Smooth muscle cell of the brain vasculature (primary cell): Measurements from ENCODE around the gene RGS14.
A peak's percentile ranks its signal among the peaks of the same experiment; 100 is the strongest.
"Not testable (repeated sequence)": the region's sequence is repeated elsewhere in the genome, so short reads cannot be mapped to it uniquely, and the experiment has no call there.

Experiments used
- DNase-seq: peaks from one replicate; pipeline ENCODE4 v3.0.0-alpha.2; 2012; ENCODE audit warnings: low read depth, low spot score

Gene RGS14

DNA sequence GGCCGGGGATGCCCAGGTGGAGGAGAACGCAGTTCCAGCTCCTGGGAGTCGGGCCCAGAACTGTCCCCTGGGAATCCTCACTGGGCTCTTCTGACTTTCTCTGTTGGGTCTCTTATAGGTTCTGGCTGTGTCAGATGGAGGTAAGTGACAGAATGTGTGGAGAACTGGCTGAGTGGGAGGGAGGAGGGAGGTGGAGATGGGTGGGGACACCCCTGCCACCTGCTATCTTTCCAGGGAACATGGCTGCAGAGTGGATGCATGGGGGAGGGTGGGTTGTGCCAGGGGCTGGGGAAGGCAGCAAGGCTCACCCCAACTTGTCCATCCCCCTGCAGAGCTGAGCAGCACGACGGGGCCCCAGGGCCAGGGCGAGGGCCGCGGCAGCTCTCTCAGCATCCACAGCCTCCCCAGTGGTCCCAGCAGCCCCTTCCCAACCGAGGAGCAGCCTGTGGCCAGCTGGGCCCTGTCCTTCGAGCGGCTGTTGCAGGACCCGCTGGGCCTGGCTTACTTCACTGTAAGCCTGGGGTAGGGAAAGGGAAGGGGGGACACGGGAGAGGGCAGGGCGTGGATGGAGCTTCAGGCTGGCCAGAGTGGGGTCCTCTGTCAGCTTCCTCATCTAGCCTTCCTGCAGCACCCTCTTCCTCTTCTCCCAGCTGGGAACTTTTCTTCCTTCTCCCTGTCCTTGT, 8.3 kb downstream of the RGS14 start:
- no peak for DNase-seq

DNA sequence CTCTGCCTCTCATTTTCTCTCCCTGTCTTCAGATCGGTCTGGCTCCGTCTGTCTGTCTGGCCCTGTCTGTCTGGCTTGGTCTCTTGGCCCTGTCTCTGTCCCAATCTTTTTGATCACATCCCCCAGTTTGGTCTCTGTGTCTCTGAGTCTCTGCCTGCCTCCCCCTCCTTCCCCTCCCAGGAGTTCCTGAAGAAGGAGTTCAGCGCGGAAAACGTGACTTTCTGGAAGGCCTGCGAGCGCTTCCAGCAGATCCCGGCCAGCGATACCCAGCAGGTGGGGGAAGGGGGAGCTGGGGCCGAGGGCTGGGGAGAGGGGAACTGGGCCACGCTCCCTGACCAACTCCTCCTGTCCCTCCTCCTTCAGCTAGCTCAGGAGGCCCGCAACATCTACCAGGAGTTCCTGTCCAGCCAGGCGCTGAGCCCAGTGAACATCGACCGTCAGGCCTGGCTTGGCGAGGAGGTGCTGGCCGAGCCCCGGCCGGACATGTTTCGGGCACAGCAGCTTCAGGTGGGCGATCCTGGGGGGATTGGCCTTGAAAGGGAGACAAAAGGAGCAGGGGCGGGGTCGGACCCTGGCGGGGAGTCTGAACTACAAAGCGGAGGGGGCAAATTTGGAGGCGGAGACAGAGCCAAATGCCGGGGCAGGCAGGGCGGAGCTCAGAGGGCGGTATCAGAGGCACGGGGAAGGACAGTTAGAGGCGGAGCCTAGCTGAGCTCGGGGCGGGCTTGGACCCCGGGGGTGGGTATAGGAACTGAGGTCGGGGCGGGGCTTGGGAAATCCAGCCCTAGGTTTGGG, 9.0 kb downstream of the RGS14 start:
- DNase-seq, result peak; percentile 63

DNA sequence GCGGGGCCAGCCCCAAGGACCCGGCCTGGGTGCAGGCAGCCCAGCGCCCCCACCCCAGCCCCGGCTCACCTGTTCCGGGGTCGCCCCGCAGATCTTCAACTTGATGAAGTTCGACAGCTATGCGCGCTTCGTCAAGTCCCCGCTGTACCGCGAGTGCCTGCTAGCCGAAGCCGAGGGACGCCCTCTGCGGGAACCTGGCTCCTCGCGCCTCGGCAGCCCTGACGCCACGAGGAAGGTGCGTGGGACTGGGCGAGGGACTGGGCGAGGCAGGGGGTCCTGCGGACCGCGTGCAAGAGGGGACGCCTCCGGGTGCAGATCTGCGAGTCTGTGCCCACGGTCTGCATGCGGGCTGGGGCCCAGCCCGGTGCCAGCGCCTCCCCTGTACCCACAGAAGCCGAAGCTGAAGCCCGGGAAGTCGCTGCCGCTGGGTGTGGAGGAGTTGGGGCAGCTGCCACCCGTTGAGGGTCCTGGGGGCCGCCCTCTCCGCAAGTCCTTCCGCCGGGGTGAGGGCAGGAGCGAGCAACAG, 9.7 kb downstream of the RGS14 start:
- DNase-seq, result no peak

DNA sequence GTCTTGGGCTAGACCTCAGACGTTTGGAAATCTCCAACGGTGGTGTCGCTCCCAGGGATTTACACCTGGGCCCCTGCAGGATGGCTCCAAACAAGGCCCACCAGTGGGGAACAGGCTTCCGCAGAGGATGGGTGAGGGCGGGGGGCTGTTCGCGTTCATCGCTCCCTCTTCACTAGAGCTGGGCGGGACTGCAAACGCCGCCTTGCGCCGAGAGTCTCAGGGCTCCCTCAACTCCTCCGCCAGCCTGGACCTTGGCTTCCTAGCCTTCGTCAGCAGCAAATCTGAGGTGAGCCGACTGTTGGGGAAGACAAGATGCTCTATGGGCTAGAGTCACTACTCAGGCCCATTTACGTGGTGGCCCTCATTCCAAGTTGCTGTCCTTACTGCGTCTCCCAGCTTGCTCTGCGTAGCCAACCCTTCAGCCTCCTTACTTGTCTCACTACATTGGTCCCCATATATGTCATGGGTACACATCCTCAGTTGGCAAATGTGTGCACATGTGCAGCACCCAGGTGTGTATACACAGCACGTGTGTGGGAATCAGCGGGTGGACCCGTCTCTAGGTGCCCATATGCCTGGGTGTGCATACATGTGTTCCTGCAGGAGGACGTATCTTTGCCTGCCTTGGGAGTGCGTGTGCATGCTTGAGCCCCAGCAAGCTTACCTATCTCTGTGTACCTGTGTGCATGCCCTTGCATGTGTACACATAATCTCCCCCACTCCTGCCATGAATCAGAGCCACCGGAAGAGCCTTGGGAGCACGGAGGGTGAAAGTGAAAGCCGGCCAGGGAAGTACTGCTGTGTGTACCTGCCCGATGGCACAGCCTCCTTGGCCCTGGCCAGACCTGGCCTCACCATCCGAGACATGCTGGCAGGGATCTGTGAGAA, 10.5 kb downstream of the RGS14 start:
- DNase-seq, result no peak

DNA sequence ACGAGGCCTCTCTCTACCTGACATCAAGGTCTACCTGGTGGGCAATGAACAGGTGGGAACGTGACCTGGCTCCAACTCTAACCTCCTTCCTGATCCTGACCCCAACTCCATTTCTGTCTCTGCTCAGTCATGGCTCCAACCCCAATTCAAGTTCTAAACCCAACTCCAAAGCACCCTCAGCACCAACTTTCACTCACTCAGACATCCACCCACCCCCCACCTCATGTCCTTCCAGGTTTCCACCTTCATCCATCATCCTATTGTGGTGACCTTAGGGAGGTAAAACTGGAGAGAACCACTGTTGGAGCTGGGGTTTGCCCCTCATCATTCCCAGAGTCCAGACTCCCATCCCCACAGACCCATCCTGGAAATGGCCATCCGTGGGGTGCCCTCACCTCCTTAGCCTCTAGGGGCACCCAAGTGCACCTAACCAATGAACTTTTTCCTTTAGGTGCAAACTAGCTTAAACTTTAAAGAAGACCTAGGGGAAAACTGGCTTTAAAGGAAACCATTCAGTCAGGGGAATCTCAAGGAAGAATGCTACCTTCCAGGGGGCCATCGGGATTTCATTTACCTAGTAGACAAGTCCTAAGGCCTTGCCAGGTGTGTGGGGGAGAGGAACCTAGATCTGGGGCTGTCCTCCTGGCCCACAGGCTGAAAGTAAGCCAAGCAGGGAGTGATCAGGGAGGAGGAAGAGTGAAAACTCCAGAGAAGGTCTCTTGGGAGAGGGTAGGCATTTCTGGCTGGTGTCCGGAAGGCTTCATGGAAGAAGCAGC, 11.3 kb downstream of the RGS14 start:
- DNase-seq, result no peak

DNA sequence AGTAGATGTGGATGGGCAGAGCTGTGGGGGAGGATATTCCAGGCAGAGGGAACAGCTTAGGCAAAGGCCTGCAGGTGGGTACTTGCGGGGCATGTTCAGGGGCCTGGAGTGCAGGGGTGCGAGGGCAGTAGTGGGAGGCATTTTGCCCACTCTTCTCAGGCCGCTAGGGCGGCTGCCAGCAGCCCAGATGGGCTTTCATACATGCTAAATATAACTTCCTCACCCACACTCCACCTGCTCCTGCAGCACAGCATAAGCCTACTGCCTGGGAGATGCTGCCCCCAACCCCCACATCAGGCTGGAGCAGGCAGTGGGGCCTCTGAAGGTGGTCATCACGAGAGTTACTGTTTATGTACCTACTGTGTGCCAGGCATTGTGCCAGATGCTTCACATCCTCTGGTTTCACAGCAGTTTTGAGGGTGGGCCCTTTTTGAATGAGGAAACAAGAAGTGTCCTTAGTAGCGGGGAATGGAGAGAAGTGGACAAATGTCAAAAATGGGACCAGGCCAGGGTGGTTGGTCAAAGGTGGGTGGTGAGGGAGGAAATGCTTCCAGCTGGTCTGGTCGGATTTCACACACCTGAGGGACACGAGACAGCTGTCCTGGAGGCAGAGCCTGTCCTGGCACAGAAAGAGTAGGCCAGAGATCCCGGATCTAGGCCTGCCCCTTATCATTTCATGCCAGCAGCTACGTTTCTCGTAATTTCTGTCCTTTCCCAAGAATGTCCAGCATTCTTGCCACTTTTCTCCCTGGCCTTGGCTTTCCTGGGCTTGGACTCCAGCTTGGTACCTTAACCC, 12.1 kb downstream of the RGS14 start:
- no peak for DNase-seq

DNA sequence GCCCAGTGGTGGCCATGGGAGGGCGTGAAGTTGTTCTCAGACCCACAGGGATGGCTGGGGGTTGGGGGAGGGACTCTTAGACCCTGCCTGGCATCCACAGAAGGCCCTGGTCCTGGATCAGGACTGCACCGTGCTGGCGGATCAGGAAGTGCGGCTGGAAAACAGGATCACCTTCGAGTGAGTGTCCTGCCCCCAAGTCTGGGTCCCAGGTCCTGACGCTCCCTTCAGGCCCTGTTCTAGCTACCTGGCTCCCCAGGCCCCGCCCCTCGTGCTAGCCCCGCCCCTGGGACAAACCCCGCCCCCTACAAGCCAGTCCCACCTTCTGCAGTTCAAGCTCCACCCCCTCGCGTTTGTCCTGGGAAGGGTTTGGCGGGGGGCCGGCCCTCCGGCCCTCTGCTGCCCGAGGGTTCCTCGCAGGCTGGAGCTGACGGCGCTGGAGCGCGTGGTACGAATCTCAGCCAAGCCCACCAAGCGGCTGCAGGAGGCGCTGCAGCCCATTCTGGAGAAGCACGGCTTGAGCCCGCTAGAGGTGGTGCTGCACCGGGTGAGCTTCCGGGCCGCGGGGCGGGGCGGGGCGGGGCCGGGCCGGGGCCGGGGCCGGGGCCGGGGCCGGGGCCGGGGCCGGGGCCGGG, 12.9 kb downstream of the RGS14 start:
- DNase-seq, result peak; percentile 69

DNA sequence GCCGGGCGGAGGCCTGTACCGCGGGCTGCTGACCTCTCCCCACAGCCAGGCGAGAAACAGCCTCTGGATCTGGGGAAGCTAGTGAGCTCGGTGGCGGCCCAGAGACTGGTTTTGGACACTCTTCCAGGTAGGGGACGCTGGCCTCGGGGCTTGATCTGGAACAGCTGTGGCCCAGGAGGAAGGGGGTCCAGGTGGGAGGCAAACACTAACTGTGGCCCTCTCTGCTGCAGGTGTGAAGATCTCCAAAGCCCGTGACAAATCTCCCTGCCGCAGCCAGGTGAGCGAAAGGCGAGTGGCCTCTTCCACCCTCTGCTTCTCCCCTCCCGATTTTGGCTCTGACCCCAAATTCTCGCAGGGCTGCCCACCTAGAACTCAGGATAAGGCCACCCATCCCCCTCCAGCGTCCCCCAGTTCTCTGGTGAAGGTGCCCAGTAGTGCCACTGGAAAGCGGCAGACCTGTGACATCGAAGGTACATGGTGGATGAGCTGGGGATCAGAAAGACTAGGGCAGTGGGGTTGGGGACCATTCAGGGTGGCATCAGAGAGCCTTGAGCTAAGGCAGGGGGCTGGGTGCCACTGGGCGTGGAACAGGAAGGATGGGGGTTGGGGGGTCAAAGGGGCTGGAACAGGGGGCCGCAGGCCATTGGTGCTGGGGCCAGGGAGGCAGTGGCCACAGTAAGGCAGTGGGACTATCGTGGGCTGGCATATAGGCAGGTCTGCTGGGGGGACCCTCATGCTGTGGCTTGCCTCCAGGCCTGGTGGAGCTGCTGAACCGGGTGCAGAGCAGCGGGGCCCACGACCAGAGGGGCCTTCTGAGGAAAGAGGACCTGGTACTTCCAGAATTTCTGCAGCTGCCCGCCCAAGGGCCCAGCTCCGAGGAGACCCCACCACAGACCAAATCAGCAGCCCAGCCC, 13.7 kb downstream of the RGS14 start:
- no peak for DNase-seq

DNA sequence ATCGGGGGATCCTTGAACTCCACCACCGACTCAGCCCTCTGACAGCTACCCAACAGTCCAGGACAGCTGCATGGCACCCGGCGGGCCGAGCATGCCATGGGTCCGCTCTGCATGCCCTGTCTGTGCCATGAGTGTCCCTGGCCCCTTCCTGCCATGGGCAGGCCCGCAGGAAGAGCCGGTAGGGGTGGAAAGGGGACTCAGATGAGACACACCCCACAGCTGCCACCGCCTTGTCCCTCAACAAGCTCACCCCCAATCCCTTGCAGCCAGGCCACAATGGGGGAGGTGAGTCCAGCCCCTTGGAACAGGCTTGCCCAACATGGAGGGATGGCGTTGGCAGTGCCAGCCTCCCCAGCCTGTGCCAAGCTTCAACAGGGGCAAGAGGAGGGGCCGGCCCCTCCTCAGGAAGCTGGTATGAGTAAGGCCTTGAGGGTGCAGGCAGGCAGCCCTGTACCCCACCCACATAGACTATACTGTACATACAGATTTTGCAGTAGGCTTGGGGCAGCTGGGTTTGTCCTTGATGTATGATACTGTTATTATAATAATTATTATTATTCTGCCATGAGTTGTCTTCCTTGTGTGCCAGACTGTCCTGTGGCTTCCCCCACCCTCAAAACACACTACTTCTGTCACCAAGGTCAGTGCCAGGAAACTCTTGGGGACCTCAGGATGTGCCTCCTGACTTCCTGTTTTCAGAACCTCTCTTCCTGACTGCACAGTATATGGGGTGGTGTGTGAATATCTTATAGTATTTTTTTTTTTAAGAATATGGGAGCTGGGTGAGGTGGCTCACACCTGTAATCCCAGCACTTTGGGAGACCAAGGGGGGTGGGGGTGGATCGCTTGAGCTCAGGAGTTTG, 14.5 kb downstream of the RGS14 start:
- no peak for DNase-seq

DNA sequence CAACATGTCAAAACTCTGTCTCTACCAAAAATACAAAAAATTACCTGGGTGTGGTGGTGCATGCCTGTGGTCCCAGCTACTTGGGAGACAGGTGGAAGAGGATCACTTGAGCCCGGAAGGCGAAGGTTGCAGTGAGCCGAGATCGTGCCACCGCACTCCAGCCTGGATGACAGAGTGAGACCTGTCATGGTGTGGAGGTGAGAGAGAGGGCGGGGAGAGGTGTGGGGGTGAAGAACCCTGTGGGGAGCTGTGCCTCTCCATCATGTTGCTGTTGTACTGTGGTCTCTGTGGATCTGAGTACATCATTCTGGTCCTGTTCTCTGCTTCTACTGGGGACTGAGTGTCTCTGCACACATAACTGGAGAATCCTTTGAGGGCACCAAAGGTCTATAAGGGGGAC, 15.2 kb downstream of the RGS14 start:
- DNase-seq, result no peak

DNA sequence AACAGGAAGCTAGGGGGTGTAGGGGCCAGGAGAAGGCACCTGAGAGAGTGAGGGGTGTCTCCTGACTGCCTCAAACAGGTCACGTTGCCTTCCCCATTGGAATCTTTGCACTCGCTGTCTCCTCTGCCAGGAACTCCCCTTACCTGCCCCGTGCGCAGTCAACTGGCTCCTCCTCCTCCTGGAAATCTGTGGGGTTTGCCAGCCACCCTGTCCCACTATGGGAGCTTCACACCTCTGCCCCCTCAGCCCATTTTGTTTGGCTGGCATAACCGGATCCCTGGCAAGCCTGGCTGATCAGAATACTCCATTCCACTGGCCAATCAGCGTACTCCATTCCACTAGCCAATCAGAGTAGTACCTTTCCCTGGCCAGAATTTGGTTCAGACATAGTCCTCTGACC, 16.1 kb downstream of the RGS14 start:
- no peak for DNase-seq

DNA sequence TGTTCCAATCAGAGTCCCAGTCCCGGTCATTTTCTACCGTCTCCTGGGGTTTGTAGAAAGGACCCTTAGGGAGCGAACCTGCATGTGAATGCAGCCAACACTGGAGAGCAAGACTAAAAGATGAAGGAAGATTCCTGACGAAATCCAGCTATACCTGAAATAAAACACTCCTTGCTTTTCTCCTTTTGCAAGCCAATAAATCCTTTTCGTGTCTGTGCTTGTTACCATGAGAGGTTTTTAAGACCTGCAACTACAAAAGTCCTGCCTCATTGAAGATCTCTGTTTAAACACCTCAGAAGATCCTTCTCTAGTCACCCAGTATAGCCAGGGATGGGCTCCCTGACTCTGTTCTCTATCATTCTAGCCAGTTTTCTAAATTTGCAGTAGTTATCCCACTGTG, 16.5 kb downstream of the RGS14 start:
- no peak for DNase-seq

DNA sequence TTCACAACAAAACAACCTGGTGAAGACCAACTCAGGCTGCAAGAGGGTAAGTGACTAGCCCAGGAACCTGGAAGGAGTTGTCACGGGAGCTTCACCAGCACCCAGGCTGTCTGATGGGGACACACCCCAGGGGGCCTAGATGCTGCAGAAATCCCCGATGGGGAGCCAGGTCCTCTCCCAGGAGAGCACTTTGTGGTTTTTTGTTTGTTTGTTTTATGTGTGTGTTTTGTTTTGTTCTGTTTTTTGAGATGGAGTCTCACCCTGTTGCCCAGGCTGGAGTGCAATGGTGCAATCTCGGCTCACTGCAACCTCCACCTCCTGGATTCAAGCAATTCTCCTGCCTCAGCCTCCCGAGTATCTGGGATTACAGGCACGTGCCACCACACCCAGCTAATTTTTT, 17.8 kb downstream of the RGS14 start:
- DNase-seq, result not testable (repeated sequence)

DNA sequence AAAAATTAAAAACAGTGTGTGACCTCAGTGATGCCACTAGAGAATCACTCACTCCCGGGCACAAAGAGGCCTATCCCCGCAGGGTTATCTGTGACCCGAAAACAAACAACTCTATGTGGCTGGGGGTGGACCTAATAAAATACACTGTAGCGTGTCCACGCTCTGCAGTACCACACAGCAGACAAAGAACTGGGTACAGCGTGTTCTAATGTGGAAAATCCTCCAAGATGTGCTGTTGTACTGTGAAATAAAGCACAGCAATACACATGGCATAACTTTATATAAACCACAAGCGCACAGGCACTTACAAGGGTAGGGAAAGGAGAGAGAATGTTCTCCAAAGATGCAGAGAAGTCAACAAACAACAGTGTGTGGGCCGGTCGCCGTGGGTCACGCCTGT, 18.4 kb downstream of the RGS14 start:
- DNase-seq, result no peak

DNA sequence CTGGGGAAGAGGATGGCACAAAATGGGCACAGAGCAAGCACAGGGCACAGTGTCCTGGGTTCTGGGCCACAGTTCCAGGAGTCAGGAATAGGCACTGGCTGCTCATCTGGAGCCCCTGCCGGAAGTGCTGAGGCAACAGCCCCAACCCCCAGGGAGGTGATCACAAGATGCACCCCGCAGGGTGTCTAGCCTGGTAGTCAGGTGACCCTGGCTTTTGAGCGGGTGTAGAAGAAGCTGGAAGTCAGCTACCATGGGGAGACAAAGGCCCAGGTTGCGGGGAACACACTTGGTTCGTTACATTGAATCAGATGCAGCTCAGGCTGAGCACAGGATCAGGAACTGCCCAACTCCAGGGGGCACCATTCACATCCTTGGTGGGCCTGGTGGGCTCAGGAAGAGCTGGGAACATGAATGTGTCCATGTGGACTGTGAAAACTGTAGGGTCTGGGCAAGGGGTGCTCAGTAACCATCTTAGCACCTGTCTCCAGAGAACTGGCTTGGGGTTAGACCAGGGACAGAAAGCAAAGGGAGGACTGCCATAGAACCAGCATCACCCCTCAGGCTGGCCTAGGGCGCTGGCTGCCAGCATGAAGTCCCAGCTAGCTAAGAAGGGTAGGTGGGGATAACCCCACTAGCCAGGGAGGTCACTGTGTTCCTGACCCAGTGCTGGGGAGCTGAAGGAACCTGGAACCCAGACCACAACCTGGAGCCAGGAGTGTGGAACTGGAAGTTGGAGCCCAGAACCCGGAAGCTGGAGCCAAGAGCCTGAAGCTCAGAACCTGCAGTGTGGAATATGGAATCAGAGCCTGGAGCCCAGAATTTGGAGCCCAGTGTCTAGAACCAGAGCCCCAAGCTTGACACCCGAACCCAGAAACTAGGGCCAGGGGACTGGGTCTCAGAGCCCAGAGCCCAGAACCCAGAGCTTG, 20.4 kb downstream of the RGS14 start:
- DNase-seq, result no peak

DNA sequence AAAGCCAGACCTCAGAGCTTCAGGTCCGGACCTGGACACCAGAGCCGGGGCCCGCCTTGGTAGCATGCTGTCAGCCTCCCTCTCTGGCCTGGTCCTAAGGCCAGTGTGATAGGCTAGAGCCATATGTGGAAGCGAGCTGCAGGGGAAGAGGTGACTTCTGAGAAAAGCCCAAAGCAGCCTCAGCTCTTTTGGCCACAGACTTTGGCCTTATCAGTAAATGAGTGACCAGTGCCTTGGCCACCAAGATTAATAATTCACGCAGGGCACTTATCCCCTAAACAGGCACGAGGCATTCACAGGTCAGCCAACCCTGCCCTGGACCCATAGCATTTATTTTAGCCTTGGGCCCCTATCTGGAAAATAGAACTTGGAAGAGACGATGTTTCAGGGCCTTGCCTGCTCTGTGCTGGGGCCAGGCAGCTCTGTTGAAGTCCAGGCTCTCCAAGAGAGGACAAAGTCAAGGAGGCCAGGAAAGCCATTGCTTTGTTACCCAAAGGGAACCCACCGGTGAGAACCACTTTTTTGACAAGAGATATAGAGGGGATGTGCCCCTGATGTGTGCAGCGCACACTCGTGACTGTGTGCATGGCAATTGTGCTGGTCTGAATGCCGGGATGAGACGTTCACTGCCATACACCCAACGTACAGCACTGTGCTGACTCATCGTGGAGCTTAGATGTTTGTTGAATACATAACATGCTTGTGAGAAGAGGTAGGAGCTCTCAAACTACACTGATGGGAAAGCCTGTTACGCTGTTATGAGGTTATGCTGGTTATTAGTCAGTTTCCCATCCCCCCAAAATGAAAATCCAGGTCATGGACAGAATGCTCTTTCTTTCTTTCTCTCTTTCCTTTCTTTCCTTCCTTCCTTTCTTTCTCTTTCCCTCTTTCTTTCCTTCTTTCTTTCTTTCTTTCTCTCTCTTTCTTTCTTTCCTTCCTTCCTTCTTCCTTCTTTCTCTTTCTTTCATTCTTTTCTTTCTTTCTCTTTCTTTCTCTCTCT, 21.5 kb downstream of the RGS14 start:
- no peak for DNase-seq
